Amniotic stem cell (primary cell): ENCODE results near the gene HOXB9.

Experiments
- DNase-seq: peaks from one replicate; lab custom pipeline; 2025; lab: John Stamatoyannopoulos, UW

Gene HOXB9

DNA sequence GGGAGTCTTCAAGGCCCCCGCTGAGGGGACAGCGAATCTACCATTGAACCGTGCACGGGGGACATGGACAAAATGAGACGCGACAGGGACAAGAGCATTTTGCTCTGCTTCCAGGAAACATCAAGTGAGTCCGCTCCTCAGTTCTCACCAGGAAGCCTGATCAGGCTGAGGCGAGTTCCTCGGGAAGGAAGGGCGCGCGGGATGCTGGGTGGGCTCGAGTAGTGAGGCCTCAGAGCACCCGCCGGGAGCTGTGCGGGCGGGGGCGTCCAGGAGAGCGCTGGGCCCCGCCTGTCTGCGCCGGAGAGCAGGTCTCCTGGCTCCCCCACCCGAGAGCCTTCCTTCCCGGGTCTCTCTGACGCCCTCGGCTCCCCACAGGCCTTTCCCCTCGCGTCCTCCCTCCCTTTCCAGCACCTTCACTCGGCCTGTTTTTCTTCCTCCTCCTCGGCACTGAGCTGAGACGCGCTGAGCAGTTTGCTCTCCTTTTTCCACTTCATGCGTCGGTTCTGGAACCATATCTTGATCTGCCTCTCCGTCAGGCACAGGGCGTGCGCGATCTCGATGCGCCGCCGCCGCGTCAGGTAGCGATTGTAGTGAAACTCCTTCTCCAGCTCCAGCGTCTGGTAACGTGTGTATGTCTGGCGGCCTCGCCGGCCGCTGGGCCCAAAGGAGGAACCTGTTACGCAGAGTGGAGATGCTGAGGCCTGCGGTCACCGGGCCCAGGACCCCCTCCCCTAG, 30.0 kb downstream of the HOXB9 start:
- DNase-seq: no peak

DNA sequence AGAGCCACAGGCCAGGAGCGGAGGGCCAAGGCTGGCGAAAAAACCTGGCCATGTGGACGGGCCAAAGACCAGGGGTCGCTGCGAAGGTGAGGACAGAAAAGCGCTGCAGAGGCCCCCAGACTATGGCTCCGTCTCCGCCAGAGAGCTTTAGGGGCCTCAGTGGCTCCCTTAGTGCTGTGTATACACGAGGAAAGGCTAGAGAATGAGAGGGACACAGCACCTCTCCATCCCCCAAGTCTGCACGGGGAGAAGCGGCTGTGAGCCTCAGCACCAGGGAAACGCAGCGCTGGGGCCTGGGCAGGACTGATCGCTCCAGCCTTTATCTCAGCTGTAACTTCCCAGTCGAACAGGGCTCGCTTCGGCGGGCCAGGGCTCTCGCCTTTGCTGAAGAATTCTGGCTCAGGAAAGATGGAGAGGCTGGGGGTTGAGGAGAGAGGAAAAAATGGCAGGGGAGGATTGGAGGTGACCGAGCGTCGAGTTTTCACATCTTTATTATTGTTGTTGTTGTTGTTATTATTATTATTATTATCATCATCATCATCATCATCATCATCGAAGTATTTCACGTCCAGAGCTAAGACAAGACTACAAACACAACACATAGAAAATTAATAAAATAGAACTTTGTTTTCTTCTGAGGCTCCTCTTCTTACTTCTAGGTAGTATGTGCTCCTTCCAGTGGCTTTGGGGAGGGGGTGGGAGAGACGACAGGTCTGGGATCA, 30.7 kb downstream of the HOXB9 start:
- DNase-seq: no peak

DNA sequence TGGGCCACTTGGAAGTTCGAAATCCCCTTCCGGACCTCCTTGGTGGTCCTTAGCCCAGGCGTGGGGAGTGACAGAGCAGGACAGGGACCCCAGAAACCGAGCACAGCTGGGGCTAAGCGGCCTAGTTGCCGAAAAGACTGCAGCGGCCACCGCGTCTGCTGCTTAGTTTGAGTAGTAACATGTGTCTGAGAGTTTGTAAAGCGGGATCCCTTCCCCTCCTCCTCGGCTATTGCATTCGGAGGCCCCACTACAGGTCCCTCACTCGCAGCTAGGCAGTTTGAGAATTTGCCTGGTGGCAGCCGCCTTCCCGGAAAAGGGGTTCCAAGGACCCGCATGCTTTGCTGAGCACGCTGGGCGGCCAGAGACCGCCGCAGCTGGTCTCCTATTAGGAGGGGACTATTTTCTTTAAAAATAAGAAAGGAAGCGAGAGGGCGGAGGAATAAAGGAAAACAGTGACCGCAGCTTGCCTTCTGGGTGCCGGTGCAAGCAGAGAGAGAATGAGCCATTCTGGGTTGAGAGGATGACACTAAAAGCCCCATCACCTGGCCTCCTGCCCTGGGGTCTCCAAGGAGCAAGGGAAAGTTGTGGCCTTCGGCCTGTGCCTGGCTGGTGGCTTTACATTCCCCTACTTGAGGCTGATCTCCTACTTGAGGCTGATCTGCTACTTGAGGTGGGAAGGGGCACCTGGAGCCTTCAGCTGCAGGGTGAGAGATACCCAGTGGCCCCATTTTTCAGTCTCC, 31.4 kb downstream of the HOXB9 start:
- no peak for DNase-seq

DNA sequence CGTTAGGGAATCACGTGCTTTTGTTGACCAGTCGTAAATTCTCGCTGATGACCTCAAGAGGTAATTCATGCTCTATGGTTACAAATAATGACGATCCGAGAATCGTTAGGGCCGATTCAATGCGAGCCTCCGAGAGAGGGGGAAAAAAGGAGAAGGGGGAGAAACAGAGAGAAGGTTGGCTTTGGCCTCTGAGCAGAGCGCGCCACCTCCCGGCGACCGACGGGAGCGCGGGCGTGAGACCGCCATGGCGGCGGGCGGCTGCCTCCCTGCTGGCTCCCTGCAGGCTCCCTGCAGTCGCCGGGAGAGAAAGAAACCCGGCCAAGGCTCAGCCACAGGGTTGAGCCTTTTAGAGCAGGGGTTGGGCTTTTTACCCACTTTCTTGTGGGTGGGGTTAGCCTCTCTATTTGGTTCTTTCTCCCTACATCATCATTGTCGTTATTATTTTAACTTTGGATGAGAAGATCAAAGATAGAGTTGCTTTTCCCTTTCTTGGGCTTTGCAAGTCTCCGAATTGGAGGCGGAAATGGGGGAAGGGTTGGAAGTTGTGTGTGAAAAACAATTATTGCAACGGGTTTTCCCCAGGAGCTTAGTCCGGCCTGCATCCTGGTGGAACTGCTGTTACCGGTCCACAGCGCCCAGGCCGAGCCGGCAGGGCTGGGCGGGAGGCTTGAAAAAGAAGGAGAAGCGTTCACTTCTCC, 32.2 kb downstream of the HOXB9 start:
- peak; percentile 13 for DNase-seq

DNA sequence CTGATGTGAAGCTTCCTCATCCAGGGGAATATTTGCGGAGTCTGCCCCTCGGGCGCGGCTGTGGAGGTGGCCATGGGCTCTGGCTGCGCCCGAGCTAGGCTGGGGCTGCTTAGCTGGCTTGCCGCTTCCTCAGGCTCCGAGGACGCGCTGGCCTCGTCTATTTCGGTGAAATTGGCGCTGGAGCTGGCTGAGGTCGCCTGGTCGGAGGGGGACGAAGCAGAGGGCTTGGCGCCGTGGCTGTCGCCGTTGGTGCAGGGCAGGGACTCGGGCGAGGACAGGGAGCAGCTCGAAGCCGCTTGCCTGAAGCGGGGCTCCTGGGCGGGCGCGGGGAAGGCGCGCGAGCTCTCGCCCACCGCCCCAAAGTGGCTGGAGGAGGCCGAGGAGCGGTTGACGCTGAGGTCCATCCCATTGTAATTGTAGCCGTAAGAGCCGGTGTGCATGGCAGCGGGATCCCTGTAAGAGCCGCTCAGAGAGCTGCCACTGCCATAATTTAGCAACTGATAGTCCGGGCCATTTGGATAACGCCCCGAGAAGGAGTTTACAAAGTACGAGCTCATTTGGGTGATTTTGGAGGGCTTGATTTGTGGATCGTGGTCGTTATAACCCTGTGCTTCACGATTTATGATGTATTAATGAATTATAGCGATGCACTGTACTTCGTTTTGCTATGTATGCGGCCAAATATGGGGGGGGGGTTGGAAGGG, 32.9 kb downstream of the HOXB9 start, which contains the start of gene HOXB5:
HOXB5 (minus strand) TSS at position 654 of the 704 bp plus-strand sequence; CDS start at position 557, 97 bp downstream.
- DNase-seq: no peak

DNA sequence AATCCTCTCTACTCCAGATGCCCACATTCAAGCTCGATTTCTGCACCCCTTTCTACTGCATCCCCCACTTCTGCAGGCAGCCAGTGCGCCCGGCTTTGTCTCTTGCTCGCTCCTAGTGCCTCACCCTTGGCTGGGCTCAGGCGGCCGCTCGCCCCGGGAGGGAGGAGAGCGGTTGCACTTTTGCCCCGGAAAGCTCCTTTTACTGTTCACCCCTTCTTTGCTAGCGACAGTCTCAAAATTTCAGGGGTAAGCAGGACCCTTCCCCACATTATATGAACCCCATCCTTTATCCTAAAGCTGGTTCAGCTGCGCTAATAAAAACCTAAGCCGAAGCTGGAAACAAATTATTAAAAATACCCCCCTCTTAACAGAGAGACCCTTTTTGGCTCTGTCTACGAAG, 33.6 kb downstream of the HOXB9 start:
- DNase-seq: no peak

DNA sequence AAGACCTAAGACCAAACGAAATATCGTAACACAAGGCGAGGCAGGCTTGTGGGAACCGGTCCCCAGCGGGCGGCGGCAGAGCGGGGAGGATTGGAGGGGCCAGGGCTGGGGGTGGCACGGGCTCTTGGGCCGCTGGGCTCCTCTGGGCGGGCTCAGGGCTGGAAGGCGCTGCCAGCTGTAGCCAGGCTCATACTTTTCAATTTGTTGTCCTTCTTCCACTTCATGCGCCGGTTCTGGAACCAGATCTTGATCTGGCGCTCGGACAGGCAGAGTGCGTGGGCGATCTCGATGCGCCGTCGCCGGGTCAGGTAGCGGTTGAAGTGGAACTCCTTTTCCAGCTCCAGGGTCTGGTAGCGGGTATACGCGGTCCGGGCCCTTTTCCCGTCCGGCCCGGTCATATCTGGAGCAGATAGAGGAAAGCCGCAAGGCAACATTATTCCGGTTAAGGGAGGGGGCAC, 34.1 kb downstream of the HOXB9 start:
- DNase-seq: no peak

DNA sequence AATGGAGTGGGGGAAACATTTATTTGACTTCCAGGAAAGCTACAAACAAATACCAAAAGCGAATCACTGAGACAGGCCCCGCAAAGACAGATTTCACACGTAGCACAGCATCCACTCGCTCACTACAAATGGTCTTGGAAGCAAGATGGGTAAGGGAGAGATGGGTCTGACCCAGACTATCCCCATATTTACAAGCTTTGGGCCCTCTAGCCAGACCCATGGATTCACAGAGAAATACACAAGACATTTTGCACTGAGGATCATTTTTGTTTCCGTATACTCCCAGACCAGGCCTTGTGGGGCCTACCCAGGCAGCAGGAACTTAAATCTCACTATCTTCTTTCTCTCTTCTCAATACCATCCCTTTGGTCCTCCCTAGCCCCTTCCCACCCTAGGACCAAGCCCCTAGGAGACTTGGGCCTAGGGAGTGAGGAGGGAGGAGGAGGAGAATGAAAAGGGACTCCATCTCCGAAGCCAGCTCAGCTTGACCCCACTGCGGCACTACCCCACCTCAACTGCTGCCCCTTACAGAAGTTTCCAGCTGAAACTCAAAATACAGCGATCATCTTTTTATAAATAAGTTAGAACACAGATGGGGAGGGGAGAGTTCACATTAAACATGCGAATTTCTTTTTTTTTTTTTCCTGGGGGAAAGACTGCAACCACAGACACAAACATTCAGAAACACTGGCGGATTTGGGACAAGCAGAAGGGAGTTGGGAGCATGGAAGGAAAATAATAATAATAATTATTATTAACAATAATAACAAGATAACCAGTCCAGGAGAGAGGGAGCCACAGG, 34.7 kb downstream of the HOXB9 start:
- DNase-seq: no peak

DNA sequence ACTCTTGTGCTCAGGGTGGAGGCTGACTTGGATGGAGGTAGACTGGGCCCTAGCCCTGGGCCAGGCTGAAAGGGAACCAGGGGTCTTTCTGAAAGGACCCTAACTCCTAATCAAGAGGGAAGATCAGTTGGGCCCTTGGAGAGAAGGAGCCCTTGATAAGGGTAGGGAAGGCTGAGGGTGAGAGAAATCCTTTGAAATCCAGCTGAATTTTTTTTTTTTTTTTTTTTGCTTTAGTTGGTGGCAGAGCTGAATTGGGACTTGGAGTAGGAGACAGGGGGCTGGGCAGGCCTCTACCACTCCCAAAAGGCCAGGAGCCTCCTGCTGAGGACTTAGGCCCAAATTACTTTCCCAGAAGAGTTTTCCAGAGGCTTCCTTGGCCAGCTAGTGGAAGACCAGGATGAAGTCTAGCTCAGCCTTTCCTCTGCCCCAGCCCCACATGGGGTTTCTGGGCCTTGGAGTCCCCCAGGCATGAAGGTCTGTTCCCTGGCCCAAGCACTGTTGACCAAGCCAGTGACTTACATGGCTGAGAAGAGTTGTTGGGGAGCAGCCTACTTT, 35.5 kb downstream of the HOXB9 start:
- no peak for DNase-seq

DNA sequence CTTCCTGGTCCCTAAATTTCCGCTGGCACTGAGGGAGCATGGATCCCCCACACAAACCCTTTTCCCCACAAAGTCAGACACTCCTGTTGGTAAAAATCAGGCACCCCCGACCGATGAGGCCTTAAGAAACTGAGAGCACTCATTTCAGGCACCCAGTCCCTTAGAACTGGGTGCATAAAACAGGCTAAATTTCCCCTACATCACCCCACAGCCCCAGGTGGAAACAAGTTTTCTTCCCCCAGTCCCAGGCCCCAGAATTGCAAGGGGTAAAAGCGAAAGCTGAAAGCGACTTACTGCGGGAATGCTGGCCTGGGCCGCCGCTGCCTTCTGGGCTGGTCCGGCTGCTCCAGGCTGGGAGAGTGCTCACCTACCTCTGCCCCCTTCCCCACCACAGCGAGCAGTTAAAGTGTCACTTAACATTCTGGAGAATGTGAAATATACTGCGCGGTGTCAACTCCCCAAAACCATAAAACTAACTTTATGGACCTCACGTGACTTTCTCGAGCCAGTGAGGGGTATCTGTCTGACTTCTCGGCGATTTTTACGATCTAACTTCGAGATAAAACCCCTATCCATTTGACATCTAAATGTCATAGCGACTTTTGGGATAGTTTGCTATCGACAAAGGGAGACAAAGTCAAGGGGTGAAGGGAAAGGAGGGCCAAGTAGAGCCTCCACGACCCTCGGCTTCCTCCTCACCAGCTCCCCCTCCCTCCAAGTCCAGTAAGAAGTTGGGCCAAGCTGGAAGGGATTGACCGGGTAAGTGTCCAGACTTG, 36.1 kb downstream of the HOXB9 start, which contains the start of gene HOXB3:
HOXB3 (minus strand) TSS at position 411 of the 776 bp plus-strand sequence. CDS start 37,767 bp downstream, outside the sequence.
- DNase-seq: no peak

DNA sequence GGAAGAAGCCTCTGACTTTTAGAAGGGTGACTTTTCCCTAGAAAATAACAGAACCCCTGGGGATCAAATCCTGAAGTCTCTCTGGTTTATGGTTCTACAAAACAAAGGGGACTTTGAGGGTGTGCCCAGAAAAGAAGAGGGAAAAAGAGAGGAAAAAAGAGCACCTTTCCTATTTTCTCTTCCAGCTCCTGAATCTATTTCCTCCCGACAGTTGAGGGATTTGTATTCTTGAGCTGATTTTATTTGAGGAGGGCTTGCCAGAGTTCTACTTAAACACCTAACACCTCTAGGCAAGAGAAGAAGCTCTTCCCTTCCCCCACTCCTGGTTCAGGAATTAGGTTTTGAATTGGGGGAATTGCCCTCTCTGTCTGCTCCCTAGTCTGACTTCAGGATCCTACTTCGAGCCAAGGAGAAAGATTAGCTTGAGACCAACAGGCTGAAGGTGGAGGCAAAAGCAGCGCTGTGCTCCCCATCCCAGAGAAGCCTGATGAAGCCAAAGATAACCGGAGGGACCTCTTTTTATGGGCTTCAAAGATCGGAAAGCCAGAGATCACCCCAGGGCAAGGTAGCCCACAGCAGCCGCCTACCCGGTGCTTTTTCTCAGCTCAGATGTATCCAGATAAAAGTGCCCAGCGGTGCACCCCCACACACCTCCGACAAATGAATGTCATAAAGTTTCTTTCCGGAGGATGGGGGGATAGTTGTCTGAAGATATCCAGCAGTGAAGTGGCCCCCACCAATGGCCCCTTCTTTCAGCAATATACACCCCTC, 36.9 kb downstream of the HOXB9 start:
- DNase-seq: no peak

DNA sequence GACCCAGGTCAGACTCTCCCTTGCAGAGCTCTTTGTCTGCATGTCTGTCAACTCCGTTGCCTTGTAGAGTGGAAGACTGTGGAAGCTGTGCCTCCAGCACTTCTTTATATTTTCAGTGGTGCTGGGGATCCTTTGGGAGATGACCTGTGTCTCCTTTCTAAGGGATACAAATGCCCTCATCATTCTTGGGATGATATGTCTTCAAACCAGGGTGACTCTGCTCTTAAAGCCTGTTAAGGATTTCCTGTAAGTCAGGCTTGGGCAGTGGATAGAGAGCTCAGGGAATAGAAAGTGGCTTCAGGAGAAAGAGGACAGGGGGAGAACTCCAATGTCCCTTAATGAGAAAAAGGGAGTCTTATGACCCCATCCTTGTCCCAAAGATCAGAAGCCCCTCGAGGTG, 37.6 kb downstream of the HOXB9 start:
- no peak for DNase-seq

DNA sequence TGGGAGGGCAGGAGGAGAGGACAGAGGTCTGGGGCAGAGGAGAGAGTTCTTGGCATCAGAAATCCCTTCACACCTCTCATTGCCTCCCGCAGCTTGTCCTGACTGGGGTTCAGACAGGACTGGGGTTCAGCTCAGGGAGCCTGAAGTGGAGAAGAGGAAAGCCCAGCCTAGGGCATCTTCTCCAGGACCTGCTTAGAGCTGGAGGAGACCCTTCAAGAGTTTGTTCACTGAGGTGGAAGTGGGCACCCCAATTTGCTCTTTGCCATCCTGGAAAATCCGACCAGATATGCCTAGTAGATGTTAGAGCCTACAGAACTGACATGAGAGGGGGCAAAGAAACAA, 38.1 kb downstream of the HOXB9 start:
- DNase-seq: no peak

DNA sequence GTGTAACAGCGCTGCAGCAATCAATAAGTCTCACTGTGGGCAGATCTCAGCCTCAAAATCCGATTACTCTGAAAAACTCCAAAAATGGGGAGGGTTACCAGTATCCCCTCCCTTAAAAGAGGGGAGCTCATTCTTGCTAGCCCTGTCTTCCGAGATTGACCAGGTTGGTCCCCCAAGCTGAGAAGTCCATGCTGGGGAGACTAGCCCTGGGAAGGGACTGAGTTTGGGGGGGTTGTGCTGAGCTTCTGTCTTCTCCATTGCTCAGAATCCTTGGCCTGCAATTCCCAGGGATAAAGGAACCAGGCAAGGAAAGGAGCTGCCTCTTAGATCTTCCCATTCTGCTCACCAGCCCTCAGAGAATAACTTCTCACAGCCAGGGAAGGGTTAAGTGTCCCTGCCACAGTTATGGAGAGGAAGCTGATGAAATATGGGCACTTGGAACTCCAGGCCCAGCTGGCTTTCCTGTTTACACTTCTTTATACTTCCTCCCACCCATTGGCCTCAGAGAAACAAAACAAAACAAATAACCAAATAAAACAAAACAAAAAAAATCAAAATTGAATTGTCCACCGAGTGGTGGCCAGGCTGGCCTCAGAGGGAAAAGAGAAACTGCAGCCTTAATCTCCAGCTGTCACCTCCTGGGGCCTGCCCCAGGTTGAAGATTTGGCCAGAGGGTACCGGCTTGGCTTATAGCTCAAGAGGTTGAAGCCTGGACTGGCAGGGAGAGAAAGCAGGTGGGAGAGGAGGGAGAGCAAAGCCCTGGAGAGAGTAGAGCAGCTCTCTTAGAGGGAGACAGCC, 38.7 kb downstream of the HOXB9 start:
- DNase-seq: no peak

DNA sequence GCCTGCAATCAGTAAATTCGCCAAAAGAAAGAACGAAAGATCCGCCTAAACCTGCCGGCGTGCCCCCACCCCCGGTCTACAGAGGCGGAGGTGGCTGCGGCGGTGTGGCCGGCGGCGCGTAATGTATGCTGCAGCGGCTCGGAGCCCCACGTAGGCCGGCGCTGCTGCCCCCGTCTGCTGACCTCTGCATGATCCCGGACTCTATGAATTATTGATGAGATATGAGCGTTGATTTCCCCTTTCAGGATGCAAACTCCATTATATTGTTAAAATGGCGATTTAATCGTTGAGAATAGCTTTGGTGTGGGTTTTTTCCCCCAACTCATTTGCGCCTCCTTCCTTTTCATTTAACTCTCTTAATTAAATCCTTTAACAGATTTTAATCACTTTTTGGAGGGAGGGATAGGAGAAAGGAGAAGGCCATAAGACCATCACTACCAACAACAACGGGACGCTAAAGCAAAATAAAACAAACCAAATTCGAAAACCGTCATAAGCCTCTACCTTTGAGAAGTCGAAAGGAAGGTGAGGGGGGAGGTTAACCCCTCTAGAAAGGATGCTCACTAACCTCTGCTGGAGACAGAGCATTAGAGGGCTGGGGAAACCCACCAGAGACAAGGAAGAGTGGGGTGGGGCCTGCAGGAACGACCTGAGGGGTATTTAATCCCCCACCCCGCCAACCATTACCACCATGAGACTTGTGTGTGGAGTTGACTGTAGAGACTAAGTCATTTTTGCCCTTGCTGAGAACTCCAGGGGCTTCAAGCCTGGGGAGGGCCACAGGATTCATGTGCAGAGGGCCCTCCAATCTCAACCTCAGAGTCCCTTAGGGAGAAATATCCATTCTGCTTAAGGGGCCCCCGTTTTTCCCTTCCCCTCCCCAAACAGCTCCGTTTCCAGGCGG, 39.6 kb downstream of the HOXB9 start:
- no peak for DNase-seq

DNA sequence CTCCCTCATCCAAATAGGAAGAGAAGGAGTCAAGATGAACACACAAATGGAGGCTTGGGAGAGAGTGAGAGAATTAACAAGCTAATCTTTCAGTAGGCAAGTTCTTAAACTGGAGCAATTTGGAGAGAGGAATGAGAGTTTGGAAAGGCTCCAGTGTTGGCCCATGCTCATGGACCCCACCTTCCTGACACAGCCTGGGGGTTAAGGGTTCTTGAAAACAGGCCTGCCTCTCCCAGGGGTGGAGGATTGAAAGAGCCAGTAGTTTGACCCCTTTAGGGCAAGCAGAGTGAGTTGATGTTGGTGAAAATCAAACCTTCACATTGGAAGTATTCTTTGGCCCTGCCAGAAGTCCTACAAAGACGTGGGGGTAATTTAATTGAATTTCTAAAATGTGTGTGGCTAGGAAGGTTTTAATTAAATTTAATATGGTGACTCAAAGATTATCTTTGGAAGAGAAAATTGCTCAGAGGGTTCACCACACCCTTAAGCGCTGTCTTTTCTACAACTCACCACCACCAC, 41.9 kb downstream of the HOXB9 start:
- DNase-seq: no peak
